ENCODE data around the gene ABITRAM.

GRCh38 chr9:108933231-108933717 is 926 bp upstream of the ABITRAM start:
- TF ChIP-seq POLR2AphosphoS5 (IDR thresholded peaks at IDR 0.05; ENCODE audit: low read depth, low read length): no peak
- no peak for TF ChIP-seq TAF1 (IDR thresholded peaks at IDR 0.05; ENCODE audit: borderline replicate concordance, low read depth, low read length)
